GM18508 (cell line): ENCODE results near the gene SKI.

Experiments used
- ATAC-seq: cut with Tn5 transposase; IDR thresholded peaks from one replicate; pipeline ENCODE4 v1.9.1; 2021; ENCODE audit warnings: moderate number of reproducible peaks; ENCODE audit not compliant: insufficient read depth, unreplicated experiment

SKI gene

DNA sequence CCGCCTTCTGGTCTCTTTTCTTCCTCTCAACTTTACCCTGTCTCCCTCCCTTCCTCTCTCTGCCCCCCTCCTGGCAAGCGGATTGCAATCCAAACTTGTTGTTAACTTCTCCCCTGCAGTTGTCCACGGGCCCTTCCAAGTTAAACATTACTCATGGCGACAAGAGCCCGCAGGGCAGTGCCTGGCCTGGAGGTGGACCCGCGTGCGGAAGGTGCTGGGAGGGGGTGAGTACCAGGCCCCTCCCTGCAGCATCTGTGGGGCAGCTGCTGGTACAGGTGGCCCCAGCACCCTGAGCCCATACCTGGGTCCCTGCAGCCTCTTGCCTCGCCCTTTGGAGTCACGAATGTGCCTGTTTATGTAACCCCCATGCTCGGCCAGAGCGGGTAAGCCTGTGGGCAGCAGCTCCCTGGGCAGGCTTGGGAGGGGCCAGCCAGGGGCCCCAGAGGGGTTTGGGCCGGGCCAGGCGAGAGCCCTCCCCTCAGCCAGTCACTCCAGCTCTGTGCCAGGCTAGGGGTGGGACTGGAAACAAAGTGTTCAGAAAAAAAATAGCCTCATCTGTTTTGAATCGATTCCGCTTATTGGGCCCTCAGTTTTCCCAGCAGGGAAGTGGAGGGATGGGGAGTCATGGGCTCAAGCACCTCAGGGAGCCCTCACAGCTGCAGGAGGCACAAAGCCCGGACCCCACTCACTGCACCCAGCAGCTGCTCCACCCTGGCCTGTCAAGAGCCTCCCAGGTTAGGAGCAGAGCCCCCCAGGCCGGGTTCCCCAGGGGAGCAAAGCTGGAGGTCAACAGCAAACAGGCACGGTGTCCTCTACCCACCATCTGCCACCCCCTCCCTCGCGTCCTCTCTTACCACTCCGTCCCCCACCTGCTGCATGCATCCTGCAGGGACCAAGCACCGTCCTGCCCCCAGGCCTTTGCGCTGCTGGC is 19.5 kb upstream of the SKI start:
- no peak for ATAC-seq

DNA sequence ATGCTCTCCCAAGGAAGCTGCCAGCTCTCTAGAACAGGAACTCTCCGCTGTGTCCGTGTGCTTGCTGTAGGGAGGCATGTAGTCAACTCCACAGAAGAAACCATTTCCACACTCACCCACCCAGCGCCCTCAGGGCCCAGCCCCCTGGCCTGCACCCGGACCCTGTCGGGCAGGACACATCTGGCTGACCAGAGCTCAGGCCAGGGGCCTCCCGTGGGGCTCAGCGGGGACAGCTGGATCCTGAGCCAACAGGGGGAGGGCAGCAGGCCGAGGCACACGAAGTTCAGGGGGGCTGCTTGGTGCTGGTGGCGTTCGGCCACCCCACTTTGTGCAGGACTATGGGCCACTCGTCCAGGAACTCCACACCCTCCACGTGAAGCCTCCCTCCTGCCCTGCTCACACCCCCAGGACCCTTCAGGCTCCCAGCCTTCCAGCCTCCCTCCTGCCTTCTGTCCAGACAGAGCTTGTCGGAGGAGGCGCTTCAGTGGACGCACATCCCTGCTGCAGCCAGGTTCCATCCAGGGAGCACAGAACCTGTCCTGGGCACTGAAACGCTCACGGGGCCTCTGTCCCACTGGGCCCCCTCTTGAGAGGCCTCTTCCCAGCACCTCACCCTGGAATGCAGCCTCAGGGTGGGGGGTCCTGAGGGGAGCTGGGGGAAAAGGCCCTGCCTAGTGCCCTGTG is 18.6 kb upstream of the SKI start:
- ATAC-seq: no peak

DNA sequence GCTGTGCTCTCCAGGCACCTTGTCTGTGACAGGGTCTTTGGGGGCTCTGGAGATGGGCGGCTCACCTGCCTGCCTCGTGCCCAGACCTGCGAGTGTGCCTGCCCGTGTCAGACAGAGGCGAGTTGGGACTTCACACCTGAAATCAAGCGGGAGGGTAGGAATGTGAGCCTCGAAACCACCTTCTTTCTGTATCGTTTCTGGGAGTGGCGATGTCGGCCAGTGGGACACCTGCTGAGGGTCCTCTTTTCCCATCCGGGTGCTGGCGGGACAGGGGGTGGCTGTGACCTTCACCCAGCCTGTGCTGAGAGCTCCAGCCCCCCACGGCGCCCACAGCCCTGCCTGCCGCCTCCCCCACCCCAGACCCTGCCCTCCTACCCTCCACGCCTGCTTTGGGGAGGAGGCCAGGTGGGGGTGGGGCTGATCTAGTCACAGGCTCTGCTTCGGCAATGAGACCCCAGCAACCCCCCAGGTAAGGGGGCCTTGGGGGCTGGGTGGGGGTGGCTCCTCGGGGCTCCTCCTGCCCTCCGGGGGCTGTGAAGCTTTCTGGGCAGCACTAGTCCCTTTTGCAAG is 17.9 kb upstream of the SKI start:
- ATAC-seq: no peak

DNA sequence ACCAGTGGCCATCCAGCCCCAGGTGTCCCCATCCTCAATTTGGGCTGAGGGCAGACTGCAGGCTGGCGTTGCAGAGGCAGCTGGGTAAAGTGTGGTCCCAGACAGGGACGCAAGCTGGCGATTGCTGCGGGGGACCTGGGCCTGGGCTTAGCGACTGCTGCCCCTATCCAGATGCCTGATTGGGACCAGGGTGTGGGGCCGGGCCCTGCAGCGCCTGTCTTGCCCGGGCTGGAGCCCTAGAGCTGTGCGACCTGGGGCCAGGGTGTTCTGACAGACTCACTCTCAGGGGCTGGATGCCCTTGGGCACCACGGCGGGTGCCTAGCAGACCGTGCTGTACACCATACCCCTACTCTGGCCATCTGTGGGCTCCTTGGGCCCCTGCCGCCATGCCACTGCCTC is 17.3 kb upstream of the SKI start:
- no peak for ATAC-seq

DNA sequence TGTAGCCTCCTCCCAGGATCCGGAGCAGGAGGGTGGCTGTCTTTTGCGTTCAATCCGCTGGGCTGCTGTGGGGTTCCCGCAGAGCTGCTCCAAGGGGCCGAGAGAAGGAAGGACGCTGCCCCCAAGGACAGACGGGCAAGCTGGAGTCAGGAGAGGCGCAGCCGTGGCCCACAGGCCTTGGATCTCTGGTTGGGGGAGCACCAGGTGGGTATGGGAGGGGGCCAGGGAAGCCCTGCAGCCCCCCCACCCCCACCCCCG is 15.9 kb upstream of the SKI start:
- ATAC-seq: no peak

DNA sequence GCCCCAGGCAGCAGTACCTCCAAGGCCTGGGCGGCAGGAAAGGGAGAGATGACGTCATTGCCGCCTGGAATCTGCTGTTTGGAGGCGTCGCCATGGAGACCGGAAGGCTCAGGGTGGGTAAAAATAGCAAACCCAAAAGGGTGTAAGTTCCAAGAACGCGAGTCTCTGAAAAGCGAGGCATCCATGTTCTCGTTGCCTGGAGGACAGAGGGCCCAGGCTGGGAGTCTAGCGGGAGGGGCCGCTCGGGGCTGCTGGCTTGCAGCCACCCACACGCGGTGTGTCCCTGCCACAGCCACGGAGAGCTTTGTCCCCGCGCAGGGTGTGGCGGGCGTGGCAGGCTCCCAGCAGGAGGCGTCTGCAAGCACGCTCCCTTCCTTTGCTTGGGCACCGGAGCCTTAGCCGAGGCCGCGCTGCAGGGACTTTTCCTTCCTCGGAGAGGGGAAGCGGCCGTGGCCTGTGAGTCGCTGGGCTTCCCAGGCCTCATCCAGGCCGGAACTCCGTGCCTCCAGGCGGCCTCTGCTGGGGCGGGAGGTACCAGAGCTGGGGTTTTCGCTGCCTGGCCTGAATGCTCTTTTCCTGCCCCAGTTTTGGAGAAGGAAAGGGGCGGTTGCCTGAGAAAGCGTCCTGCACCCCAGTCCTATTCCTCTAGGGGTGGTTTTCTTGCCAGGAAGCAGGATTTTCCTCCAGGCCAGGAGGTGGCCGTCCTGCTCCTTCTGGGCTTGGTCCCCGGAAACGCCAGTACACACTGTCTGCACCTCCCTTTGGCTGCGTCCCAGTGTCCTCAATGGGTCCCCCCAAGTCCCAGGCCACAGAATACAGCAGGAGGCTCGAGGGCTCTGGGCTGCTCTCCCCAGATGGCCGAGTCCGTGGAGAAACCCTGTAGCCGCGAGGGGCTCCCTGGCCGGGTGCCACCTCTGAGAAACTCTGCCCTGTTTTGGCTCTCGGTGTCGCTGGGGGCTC is 15.3 kb upstream of the SKI start:
- ATAC-seq: no peak

DNA sequence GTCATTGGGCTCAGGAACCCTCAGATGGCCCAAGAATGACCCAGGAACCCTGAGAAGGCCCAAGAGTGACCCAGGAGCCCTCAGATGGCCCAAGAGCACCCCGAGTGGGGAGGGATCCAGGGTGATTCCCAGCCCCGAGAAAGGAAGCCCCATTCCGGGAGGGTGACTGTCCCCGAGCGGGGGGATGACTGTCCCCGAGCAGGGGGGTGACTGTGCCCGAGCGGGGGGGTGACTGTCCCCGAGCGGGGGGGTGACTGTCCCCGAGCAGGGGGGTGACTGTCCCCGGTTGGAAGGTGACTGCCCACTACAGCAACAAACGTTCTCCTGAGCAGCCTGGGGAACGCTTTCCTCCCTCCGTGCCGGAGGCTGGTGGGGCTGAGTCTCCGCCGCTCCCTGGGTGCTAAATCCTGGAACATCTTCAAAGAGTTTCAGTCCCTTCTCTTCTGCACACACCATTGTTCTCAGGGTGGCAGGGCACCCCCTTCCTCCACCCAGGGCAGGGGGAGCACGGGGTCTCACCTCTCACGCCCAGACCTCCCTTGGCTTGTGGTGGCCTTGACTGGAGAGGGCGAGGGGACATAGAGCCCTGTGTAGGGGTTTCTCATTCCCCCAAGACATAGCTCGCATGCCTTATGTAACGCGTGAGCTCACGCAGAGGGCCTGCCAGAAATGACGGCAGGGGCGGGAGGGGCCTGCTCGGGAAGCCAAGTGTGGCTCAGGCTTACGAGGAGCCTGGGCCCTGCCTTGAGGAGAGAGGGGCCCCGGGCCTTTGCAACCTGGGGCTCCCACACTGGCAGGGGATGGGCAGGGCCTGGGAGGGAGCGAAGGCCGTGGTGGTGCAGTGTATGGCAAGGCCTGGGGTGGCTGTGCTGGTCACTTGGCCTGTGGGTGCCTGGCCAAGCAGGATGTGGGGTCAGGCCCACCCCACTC is 14.3 kb upstream of the SKI start:
- ATAC-seq: no peak

DNA sequence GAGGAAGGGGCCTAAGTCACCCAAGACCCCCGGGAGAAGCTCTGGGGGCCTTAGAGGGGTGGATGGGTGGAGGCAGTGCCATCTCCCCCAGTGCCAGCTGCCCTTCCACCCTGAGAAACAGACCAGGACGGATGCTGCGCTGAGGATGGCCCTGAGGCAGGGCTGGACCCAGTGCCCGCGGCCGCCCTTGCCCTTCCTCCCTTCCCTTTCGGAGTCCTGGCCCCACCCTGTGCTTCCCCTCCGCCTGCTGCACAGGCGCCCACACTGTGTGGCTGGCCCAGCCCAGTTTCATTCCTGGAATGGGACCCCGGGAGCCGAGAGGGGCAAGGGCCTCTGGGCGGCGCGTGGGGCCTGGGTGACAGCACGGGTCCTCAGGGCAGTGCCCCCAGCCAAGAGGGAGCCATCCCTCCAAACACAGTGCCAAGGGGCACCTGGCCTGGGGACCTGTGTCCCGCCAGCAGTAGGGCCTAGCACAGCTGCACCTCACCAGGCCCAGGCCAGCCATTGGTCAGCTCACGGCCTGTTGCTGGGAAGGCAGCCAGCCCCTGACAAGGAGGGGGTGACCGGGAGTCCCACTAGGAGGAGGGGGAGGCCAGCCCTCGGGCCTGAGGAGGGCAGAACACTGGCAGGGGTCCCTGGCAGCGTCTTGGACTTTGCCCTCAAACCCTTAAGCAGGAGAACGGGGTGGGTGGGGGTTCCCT is 13.4 kb upstream of the SKI start:
- no peak for ATAC-seq

DNA sequence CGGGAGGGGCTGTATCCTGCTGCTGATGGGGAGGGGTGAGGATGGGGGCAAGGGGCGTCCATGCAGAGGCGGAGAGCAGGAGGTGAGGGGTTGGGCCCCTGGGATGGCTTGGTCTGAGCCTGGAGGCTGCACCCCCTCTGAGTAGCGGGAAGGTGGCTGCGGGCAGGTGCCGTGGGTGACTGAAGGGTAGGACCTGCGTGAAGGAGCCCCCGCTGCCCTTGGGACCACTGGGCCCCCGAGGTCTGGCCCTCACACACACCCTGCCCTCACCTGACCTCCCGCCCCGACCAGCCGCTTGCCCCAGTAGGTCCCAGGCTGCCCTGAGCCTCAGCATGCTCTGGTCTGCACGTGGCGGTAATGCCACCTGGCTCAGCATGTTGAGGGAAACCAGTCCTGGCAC is 12.8 kb upstream of the SKI start:
- ATAC-seq: no peak

DNA sequence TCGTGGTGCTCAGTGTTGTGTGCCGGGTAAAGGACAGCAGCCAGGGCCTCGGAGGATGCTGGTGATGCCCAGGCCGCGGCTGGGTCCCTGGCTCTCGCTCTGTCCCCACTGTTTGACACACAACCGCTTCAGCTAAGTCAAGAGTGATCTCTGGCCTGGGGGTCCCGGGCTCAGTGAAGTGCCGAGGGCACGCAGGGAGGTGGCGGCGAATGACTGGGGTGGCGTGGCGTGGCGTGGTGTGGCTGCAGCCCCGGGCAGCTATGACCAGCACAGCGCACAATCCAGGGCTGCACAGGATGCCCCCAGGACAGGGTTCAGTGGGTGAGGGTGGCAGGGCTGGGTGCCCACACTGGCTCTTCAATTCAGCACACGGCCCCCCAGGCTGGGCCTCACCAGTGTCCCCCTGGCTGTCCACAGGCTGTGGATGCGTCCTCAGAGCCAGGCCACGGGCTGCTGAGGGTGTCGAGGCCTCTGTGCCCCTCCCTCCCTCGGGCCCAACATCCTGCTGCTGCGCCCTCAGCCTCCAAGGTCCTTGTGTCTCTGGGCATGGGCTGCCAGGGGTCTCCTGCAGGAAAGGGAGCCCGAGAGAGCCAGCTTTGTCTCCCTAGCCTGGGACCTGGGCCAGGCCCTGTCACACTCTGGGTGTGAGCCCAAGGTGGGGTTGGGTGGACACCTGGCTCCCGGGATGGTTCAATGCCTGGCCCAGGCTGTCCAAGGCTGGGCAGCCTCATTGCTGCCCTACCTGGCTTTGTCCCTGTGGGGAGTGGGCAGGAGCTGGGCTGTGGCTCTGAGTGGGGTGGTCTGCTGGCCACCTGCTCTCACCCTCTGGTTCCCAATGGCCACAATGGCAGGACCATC is 12.0 kb upstream of the SKI start:
- ATAC-seq: no peak

DNA sequence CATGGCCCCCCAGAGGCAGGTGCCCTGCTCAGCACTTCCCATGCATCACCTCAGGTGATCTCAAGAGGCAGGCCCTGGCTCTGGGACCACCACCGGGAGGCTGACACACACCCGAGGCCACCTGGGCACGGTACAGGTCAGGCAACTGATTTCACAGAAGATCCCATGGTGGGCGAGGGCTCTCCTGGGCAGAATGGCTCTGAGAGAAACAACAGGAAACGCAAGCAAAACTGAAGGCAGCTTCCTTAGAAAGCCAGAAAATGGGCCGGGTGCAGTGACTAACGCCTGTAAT is 11.4 kb upstream of the SKI start:
- no peak for ATAC-seq

DNA sequence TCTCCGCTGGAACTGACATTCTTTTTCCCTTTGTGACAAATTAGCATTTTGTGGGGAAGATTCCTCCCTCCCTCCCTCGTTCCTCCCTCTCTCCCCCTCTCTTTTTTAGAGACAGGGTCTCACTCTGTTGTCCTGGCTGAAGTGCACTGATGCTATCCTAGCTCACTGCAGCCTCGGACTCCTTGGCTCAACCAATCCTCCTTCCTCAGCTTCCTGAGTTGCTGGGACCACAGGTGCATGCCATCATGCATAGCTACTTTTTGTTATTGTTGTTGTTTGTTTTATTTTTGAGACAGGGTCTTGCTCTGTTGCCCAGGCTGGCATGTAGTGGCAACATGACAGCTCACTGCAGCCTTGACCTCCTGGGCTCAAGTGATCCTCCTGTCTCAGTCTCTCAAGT is 6.8 kb upstream of the SKI start:
- ATAC-seq: no peak

DNA sequence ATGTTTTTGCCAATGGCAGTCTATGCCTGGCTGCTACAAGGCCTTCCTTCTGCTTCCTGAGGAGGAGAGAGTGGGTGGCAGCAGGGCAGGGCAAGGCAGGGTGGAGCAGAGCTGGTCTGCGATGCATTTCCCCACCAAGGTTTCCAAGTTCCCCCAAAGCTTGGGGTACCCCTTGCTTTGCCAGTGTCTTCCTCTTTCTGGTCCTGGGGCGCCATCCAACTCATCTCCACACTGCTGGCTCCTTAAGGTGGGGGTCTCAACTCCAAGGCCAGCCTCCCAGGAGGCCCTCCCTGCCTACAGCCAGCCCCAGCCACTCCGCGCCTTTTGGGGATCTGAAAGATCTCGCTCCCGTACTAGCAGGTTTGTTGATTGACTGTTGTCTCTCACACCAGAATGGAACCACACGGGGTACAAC is 3.9 kb upstream of the SKI start:
- no peak for ATAC-seq

DNA sequence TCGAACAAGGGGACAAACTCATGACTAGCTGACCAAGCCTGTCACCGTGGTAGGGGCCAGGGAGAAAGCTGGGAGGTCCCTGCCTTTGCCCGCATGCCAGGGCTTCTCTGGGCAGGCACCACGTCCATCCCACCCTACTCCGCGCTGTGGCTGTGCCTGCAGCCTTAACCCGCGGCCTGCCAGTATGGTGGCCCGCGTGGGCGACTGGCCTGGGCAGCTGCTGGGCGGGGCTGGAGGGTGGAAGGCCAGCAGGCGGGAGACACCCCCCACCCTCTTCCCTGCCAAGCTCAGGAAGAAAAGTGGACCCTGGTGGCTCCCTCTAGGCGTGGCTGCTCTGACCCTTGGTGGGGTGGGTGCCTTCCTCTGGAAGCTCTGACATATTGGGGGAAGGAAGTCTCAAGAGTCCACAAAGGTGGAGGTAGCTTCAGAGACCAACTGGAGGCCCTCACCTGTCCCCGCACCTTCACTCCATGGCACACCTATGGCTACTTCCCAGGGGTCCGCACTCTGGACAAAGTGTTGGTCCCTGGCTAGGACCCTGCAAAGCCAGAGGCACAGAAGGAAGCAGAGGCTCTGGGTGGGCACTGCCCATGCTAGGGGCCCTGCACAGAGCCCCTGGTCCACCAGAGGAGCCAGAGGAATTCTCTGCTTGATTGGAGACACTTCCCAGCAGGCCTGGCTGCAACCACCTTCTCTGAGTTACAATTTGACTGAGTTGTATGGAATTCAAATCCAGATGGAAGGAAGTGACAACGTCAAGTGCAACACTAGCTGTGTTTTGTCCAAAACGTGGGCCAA is 3.3 kb upstream of the SKI start:
- no peak for ATAC-seq

DNA sequence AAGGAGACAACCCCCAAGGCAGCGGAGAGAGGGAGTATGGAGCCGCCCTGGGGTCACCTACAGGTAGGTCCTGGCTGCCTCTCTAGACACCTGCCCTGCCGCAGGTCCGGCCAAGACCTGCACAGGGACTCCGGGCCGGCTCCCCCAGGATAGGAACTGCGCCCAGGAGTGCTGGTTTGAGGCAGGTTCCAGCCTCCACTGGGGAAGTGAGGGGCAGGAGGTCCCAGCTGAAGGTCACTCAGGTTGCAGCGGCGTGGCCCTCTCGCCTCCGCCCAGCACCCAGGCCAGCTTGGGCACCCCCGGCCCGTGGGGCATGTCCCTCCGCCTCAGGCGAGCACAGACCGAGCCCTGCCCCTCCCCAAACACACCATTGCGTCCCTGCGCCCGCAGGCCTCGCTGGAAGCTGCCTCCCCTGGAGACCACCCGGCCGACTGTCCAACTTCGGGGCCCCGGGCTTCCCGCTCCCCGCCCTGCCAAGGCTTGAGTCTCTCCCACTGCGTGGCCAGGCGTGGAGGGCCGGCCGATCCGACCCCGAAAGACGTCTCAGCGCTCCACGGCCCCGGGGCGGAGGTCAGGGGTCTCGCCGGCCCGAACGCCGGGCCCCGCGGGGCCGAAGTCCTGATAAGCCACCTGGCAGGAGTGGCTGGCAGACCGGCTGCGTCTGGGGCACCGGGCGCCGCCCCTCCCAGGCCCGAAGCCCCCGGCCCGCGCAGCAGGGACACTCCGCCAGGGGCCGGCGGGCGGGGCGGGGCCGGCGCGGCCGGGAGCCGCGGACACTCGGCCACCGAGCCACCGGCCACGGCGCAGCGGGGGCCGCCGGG is 1.4 kb upstream of the SKI start:
- no peak for ATAC-seq

DNA sequence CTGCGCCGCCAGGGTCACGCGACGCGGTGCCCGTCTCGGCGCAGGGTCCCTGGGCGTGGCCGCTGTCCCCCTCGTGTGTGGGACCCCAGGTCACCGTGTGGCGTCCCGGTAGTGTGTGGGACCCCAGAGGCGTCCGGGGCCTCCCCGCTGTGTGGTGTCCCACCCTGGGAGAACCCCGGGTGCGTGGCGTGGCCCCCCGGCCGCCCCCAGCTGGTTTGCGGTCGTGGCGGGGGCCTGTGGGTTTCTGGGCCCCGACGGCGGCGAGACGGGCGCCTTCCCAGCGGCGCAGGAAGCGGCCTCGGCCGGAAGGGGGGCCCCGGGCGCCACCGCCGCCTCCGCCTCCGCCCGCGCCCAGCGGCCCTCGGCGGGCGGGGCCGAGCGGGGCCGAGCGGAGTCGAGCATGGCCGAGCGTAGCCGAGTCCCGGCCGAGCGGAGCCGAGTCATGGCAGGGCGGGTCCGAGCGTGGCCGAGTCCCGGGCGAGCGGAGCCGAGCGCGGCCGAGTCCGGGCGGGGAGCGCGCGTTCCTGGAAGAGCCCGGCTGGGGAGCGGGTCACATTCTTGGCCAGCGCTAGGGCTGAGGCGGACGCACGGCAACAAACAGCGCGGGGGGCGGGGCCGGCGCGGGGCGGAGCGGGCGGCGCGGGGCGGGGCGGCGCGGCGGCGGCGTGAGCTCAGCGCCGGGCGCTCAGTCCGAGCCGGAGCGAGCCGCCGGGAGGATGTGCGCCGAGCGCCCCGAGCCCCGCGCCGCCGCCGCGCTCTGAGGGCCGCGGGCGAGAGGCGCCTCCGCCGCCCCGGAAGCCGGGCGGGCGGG is 568 bp upstream of the SKI start:
- peak; percentile 51 for ATAC-seq
